GM19240 (cell line): ENCODE measurements around the gene PPP1R16B.

Source experiments
- DNase-seq: peaks from one replicate; pipeline ENCODE4 v3.0.0; 2011; ENCODE audit warnings: low spot score; ENCODE audit not compliant: insufficient read length

PPP1R16B gene

DNA sequence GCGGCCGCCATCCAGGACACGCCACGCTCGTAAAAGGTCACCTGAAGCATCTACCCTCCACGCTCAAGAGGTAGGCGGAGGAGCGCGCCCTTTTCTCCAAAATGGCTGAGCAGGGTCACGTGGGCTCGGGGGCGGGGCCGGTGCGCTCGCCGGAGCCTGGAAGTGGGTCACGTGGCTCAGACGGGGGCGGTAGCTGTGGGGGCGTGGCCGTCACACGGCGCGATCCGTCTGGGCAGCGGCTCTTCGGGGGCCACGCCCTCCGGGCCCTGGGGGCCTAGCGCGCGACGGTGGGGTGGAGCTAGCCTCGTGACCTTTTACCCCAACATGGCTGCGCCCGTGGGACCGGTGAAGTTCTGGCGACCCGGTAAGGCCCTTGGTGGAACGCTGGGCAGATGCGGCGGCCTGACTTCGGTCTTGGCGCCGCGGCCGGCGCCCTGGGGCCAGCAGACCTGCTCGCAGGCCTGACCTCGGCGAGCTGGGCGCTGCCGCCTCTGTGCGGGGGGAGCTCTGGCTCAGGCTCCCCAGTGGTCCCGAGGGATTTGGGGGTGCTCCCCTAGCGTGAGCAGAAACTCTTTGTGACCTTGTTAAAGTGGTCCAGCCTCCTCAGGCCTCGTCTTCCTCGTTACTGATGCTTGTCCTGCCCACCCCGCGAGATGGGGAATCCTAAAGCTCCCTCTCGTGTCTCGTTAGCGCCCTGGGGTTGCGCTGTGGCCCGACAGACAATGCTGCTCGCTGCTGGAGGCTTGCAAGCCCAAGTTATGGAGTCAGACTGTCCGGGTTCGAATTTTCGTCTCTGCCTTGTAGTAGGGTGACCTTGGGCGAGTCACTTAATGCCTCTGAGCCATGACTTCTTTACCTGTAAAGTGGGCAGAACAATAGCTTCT, 156.8 kb downstream of the PPP1R16B start, which contains the start of gene DHX35:
Gene DHX35, plus strand, starts transcription at position 301 of the 884 bp plus-strand sequence. Its CDS starts 24 bp downstream, at position 325.
- peak; percentile 92 for DNase-seq

- no peak for DNase-seq
Observed at GRCh38 chr20:38962928-38963401, 157.5 kb downstream of the PPP1R16B start.

GRCh38 chr20:38963745-38964144, 158.2 kb downstream of the PPP1R16B start:
- no peak for DNase-seq

DNA sequence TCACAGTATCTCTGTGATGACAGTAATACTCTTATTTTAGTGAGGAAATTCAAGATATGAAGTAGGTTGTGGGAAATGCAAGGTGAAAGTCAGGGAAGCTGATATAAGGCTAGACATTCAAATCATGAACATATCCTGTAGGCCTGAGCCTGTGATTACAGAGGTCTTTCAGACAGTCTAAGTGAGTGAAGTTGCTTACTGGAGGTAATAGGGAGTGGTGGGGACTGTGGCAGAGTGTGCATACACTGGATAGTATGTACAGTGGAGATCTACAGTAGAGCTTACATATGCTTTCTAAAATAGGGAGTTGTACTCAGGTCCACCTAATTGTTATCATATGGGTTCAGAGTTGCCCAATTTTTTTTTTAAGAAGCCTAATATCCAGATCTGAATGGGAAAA, 159.8 kb downstream of the PPP1R16B start:
- DNase-seq, result no peak

DNA sequence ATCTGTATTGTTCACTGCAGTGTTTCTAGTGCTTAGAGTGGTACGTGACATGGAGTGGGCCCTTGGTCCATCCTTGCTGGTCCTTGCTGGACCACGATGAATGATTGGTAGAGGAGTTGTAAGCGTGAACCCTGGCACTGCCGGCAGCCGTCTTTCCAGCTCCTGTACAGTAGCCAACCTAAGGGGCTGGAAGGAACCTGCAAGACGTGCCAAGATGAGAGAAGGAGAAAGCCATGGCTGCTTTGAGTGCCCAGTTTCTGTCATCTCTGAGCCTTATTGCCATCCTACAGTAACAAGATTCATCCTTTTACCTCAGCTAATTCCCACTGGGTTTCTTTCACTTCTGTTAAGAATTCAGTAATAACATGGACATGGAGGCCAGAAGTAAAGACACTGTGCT, 162.6 kb downstream of the PPP1R16B start:
- DNase-seq, result no peak

DNA sequence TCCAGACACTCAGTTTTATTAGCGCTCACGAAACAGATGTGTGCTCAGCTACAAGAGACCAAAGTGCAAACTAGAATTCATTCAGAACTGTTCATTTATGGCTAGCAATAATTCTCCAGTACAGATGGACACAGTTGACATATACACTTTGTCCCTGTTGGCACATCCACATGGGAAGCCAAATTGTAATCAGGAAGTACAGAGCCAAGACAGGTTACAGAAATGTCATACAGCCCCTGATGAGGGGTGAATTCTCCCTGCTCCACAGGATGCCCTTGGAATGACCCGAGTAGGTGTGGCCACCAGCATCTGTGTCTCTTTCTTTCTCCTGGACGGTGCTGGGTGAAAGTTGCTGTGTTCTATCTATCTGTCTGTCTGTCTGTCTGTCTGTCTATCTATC, 164.2 kb downstream of the PPP1R16B start:
- DNase-seq, result no peak

GRCh38 chr20:38970302-38970701, 164.8 kb downstream of the PPP1R16B start:
- no peak for DNase-seq
